Peyer's patch (tissue), 4 donors: Measurements from ENCODE around the gene SMG6. TPM values are rescaled to one million over a fixed set of nuclear protein-coding genes. Genes with fewer than 3 reads are reported as not detected.
A peak's percentile ranks its signal among the peaks of the same experiment; 100 is the strongest.

Source experiments
- DNase-seq, 3 donors: peaks; one replicate each; pipeline ENCODE4 v3.0.0-alpha.2; 2017 to 2019
- H3K27ac ChIP-seq, 4 donors: fragments of 200-600 bp; sonication (generic); one replicate each; pipeline ENCODE4 v1.5.1; 2016 to 2019
- H3K27me3 ChIP-seq, 2 donors: fragments of 200-600 bp; sonication (generic); one replicate each; pipeline ENCODE4 v1.5.1; 2019
- H3K36me3 ChIP-seq, 3 donors: fragments of 200-600 bp; sonication (generic); one replicate each; pipeline ENCODE4 v1.5.1; 2016 to 2019
- H3K4me1 ChIP-seq, 4 donors: fragments of 200-600 bp; sonication (generic); one replicate each; pipeline ENCODE4 v1.5.1; 2016 to 2019
- H3K4me3 ChIP-seq, 4 donors: fragments of 200-600 bp; sonication (generic); 1 replicate in 3 of 4; 2 replicates in 1 of 4; pipeline ENCODE4 v1.5.1; 2016 to 2019; ENCODE audit warnings: mild to moderate bottlenecking in 1 of 4
- H3K9me3 ChIP-seq, 4 donors: fragments of 200-600 bp; sonication (generic); one replicate each; pipeline ENCODE4 v1.5.1; 2016 to 2019; ENCODE audit warnings: mild to moderate bottlenecking in 1 of 4
- CTCF ChIP-seq, 6 experiments: fragments of 450-650 bp in 4 of 6; fragments of 200-600 bp in 2 of 6; sonication (generic) in 1 of 6; IDR thresholded peaks; one replicate each; pipeline ENCODE4 v1.5.1; 2017 to 2019; ENCODE audit warnings: antibody characterized with exemption in 6 of 6, mild to moderate bottlenecking in 3 of 6, moderate library complexity in 1 of 6
- POLR2A ChIP-seq, 2 donors: fragments of 450-650 bp; IDR thresholded peaks; one replicate each; pipeline ENCODE4 v1.5.1; 2017; ENCODE audit warnings: antibody characterized with exemption in 2 of 2, mild to moderate bottlenecking in 2 of 2, moderate library complexity in 2 of 2
- total RNA-seq, 4 donors: library from RNA; depleted of rRNA; stranded (reverse); fragments of >200 nt; gene quantifications; one replicate each; pipeline ENCODE4 v1.1.0, GENCODE V29; 2016

The SMG6 gene
- total RNA-seq, 4 donors from 2014 or later = 33.3 to 139 (median 67.4) TPM

GRCh38 chr17:2158396-2158780, 145.2 kb downstream of the SMG6 start:
- Histone ChIP-seq H3K27ac (peak overlapping the region in 3 of 4 donors; percentile 11 to 52 (median 30)), H3K9me3 (no peaks in the 10 kb centered on the region), H3K4me1 (no peaks in the 10 kb centered on the region), H3K4me3 (no peak overlapping the region), H3K27me3 (no peaks in the 10 kb centered on the region), H3K36me3 (peaks cover 0 to 27% (median 0%) of the 10 kb centered on the region in 3 donors)
- DNase-seq = no peak
- TF ChIP-seq CTCF (IDR thresholded peaks at IDR 0.05) (no peak), POLR2A (IDR thresholded peaks at IDR 0.05) (no peak)

GRCh38 chr17:2157675-2158395, 145.8 kb downstream of the SMG6 start:
- Histone ChIP-seq H3K4me3 (no peak overlapping the region), H3K27me3 (no peaks in the 10 kb centered on the region), H3K4me1 (no peaks in the 10 kb centered on the region), H3K9me3 (no peaks in the 10 kb centered on the region), H3K27ac (peak overlapping the region in 3 of 4 donors; percentile 28 to 51 (median 36)), H3K36me3 (peaks cover 0 to 22% (median 0%) of the 10 kb centered on the region in 3 donors)
- DNase-seq = no peak
- TF ChIP-seq POLR2A (IDR thresholded peaks at IDR 0.05) (no peak), CTCF (IDR thresholded peaks at IDR 0.05) (no peak)

GRCh38 chr17:2157081-2157480, 146.5 kb downstream of the SMG6 start:
- no peaks in the 10 kb centered on the region for H3K27me3 ChIP-seq
- H3K4me3 ChIP-seq = no peak overlapping the region
- TF ChIP-seq POLR2A (IDR thresholded peaks at IDR 0.05) (no peak), CTCF (IDR thresholded peaks at IDR 0.05) (no peak)
- H3K27ac ChIP-seq = peak overlapping the region in 3 of 4 donors; percentile 28 to 51 (median 36)
- no peaks in the 10 kb centered on the region for H3K9me3 ChIP-seq
- H3K36me3 ChIP-seq = peaks cover 0 to 17% (median 0%) of the 10 kb centered on the region in 3 donors
- no peak for DNase-seq
- H3K4me1 ChIP-seq = no peaks in the 10 kb centered on the region

DNA sequence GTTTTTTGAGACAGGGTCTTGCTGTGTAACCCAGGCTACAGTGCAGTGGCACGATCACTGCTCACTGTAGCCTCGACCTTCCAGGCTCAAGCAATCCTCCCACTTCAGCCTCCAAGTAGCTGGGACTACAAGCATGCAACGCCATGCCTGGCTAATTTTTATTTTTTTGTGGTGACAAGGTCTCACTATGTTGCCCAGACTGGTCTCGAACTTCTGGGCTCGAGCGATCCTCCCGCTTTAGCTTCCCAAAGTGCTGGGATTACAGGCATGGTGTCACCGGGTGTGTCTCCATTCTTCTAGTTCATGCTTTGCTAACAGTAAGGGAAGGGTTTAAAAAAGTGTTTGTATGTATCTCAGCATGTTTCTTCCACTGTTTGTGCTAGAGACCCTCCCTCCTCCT, 146.9 kb downstream of the SMG6 start:
- Histone ChIP-seq H3K36me3 (peaks cover 0 to 14% (median 0%) of the 10 kb centered on the region in 3 donors), H3K4me1 (no peaks in the 10 kb centered on the region), H3K27me3 (no peaks in the 10 kb centered on the region), H3K27ac (peak overlapping the region in 3 of 4 donors; percentile 28 to 51 (median 36)), H3K4me3 (no peak overlapping the region), H3K9me3 (no peaks in the 10 kb centered on the region)
- TF ChIP-seq POLR2A (IDR thresholded peaks at IDR 0.05) = no peak
- no peak for TF ChIP-seq CTCF (IDR thresholded peaks at IDR 0.05)
- DNase-seq = no peak

DNA sequence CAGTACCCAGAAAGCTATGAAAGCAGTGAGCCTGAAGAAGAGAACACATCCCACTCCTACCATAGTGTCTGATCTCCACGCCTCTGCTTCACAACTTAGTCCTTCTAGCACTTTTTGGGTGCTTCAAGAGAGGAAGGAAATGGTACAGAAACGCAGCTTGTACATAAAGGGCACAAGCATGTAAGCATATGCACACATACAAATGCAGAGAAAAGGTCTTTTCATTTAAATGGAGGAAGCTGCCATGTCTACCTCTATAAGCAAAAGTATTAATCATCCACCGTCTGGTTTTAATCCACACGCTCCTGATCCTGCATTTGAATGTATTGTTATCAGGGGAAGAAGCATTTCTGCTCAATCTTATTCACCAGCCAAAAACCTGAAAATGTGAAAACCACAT, 148.0 kb downstream of the SMG6 start:
- H3K36me3 ChIP-seq = peaks cover 0 to 14% (median 0%) of the 10 kb centered on the region in 3 donors

More for the DNA sequence above, 148.0 kb downstream of the SMG6 start:
- no peak for DNase-seq
- Histone ChIP-seq H3K4me1 (no peaks in the 10 kb centered on the region), H3K27ac (no peak overlapping the region), H3K9me3 (no peaks in the 10 kb centered on the region), H3K27me3 (no peaks in the 10 kb centered on the region), H3K4me3 (no peak overlapping the region)
- TF ChIP-seq CTCF (IDR thresholded peaks at IDR 0.05) = no peak
- no peak for TF ChIP-seq POLR2A (IDR thresholded peaks at IDR 0.05)
